ENCODE measurements around the gene RAD51B. TPM values are rescaled to one million over a fixed set of nuclear protein-coding genes. Genes with fewer than 3 reads are reported as not detected.

RAD51B gene
- total and polyA plus RNA-seq, 2 experiments from 2014 or later: 10.1 to 18.0 TPM

GRCh38 chr14:68271913-68272391 lies 452.4 kb downstream of the RAD51B start:
- no peaks in the 10 kb centered on the region for H3K9me3 ChIP-seq (ENCODE audit: low read depth)
- no peaks in the 10 kb centered on the region for H3K79me2 ChIP-seq
- no peaks in the 10 kb centered on the region for H3K9me2 ChIP-seq (replicated peaks; ENCODE audit: insufficient read depth)
- no peaks in the 10 kb centered on the region for H3K36me3 ChIP-seq (replicated peaks; ENCODE audit: insufficient read depth, low read depth)
- H3K27ac ChIP-seq: no peak overlapping the region
- 87% methylated on average over 5 of the region's 5 CpGs for WGBS (ENCODE audit: low lambda C conversion rate, missing lambda C conversion rate)
- DNase-seq (ENCODE audit: low spot score): no peak
- no peak overlapping the region for H2AFZ ChIP-seq
- peaks cover 34% of the 10 kb centered on the region for H3K4me1 ChIP-seq (ENCODE audit: insufficient read depth)
- no peaks in the 10 kb centered on the region for H3K27me3 ChIP-seq
- no peak overlapping the region for H3K4me3 ChIP-seq
- TF ChIP-seq EZH2phosphoT487 (IDR thresholded peaks at IDR 0.05; ENCODE audit: low read depth, severe bottlenecking, unreplicated experiment) (no peak), CTCF (IDR thresholded peaks at IDR 0.05; ENCODE audit: poor library complexity) (no peak), EZH2 (IDR thresholded peaks at IDR 0.05; ENCODE audit: borderline replicate concordance) (no peak)
- H3K4me2 ChIP-seq: no peak overlapping the region
- H4K20me1 ChIP-seq (ENCODE audit: insufficient read depth, poor library complexity, severe bottlenecking): no peaks in the 10 kb centered on the region

- TF ChIP-seq EZH2 (IDR thresholded peaks at IDR 0.05; ENCODE audit: borderline replicate concordance): no peak
- TF ChIP-seq CTCF (IDR thresholded peaks at IDR 0.05; ENCODE audit: poor library complexity): no peak
- WGBS (ENCODE audit: low lambda C conversion rate, missing lambda C conversion rate): 84% methylated on average over 4 of the region's 4 CpGs
- H3K27ac ChIP-seq: no peak overlapping the region
- H4K20me1 ChIP-seq (ENCODE audit: insufficient read depth, poor library complexity, severe bottlenecking): no peaks in the 10 kb centered on the region
- no peak overlapping the region for H3K4me2 ChIP-seq
- H3K9me2 ChIP-seq (replicated peaks; ENCODE audit: insufficient read depth): no peaks in the 10 kb centered on the region
- H3K36me3 ChIP-seq (replicated peaks; ENCODE audit: insufficient read depth, low read depth): no peaks in the 10 kb centered on the region
- no peak overlapping the region for H2AFZ ChIP-seq
- no peak overlapping the region for H3K4me3 ChIP-seq
- peaks cover 26% of the 10 kb centered on the region for H3K4me1 ChIP-seq (ENCODE audit: insufficient read depth)
- DNase-seq (ENCODE audit: low spot score): no peak
- H3K27me3 ChIP-seq: no peaks in the 10 kb centered on the region
- H3K9me3 ChIP-seq (ENCODE audit: low read depth): no peaks in the 10 kb centered on the region
- H3K79me2 ChIP-seq: no peaks in the 10 kb centered on the region
Observed at GRCh38 chr14:68273413-68273812, 453.8 kb downstream of the RAD51B start.

GRCh38 chr14:68274725-68275124 lies 455.1 kb downstream of the RAD51B start:
- no peak for DNase-seq (ENCODE audit: low spot score)
- H2AFZ ChIP-seq: no peak overlapping the region
- H3K27me3 ChIP-seq: no peaks in the 10 kb centered on the region
- no peaks in the 10 kb centered on the region for H3K9me2 ChIP-seq (replicated peaks; ENCODE audit: insufficient read depth)
- H3K27ac ChIP-seq: no peak overlapping the region
- no peaks in the 10 kb centered on the region for H3K9me3 ChIP-seq (ENCODE audit: low read depth)
- H4K20me1 ChIP-seq (ENCODE audit: insufficient read depth, poor library complexity, severe bottlenecking): no peaks in the 10 kb centered on the region
- TF ChIP-seq EZH2phosphoT487 (IDR thresholded peaks at IDR 0.05; ENCODE audit: low read depth, severe bottlenecking, unreplicated experiment): no peak
- no peak for TF ChIP-seq CTCF (IDR thresholded peaks at IDR 0.05; ENCODE audit: poor library complexity)
- no peak for TF ChIP-seq EZH2 (IDR thresholded peaks at IDR 0.05; ENCODE audit: borderline replicate concordance)
- H3K4me1 ChIP-seq (ENCODE audit: insufficient read depth): peaks cover 25% of the 10 kb centered on the region
- no peaks in the 10 kb centered on the region for H3K36me3 ChIP-seq (replicated peaks; ENCODE audit: insufficient read depth, low read depth)
- no peak overlapping the region for H3K4me2 ChIP-seq
- H3K4me3 ChIP-seq: no peak overlapping the region
- 89% methylated on average over 2 of the region's 2 CpGs for whole genome bisulfite sequencing (ENCODE audit: low lambda C conversion rate, missing lambda C conversion rate)
- no peaks in the 10 kb centered on the region for H3K79me2 ChIP-seq

Measured in hepatocyte (in vitro differentiated cells).